Measurements from ENCODE around the gene ALDH3A1. TPM values are rescaled to one million over a fixed set of nuclear protein-coding genes. Genes with fewer than 3 reads are reported as not detected.
A peak's percentile ranks its signal among the peaks of the same experiment; 100 is the strongest.

The ALDH3A1 gene
- total RNA-seq, 1 experiment from 2014 or later: 0.39 TPM

DNA sequence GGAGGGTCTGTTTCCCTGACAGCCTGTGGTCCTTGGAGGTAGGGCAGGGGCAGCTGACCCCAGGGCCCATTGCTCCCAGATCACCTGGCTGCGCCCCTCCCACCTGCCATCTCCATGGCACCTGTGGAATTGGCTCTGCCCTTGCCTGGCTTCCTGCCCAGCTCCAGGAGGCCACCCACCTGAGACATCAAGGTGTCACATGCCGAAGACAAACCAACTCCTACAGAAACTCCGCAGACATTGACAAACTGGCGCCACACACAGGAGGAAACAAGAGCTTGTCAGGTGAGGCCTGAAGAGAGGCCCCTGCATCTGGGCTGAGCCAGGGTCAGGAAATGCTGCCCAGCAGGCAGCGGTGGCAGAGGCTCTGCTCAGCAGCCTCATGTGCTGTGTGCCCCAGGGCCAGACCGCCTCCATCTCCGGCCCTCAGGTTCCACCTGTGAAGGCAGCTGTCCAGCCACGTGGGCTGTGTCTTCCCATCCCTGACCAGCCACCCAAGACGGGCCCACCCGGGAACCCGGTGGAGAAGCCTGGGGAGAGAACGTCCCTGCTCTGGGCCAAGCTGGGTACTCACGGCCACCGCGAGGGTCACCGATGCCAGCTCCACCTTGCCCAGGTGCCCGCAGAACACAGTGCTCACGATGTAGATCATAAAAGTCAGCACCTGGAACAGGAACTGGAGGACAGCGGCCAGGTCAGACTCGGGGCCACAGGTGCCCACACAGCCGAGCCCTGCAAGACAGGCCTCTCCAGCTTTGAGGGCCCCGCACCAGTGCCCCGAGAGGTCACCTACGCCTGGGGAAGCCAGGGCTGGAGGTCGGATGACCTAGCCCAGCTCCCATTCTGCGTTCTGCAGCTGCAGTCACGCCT is 33.3 kb downstream of the ALDH3A1 start:
- no peak overlapping the region for H2BK20ac ChIP-seq (ENCODE audit: low read depth, low read length, poor library complexity, severe bottlenecking)
- peaks cover 17% of the 10 kb centered on the region in 2 experiments for H3K4me1 Mint-ChIP-seq
- no peak overlapping the region for H4K8ac ChIP-seq (replicated peaks; ENCODE audit: insufficient read length, low read depth, low read length)
- no peaks in the 10 kb centered on the region for H3K27me3 ChIP-seq (ENCODE audit: insufficient read depth, low read length)
- TF ChIP-seq, protein P1, sequence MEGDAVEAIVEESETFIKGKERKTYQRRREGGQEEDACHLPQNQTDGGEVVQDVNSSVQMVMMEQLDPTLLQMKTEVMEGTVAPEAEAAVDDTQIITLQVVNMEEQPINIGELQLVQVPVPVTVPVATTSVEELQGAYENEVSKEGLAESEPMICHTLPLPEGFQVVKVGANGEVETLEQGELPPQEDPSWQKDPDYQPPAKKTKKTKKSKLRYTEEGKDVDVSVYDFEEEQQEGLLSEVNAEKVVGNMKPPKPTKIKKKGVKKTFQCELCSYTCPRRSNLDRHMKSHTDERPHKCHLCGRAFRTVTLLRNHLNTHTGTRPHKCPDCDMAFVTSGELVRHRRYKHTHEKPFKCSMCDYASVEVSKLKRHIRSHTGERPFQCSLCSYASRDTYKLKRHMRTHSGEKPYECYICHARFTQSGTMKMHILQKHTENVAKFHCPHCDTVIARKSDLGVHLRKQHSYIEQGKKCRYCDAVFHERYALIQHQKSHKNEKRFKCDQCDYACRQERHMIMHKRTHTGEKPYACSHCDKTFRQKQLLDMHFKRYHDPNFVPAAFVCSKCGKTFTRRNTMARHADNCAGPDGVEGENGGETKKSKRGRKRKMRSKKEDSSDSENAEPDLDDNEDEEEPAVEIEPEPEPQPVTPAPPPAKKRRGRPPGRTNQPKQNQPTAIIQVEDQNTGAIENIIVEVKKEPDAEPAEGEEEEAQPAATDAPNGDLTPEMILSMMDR (conservative IDR thresholded peaks at IDR 0.05): no peak; the same call in 2 of the 3 replicates
- no peaks in the 10 kb centered on the region for H3K27me3 Mint-ChIP-seq (ENCODE audit: low read depth)
- H3K9ac ChIP-seq (ENCODE audit: extremely low read depth, insufficient read length, low read length): no peak overlapping the region
- no peak overlapping the region for H2BK12ac ChIP-seq (ENCODE audit: insufficient read length, low read depth, low read length)
- no peaks in the 10 kb centered on the region for H3K9me3 ChIP-seq (ENCODE audit: control insufficient read depth, low read depth, low read length)
- H3K79me1 ChIP-seq (ENCODE audit: insufficient read depth, low read depth, low read length, poor library complexity, severe bottlenecking): no peaks in the 10 kb centered on the region
- no peaks in the 10 kb centered on the region for H3K9me3 Mint-ChIP-seq
- H3K4me1 ChIP-seq (ENCODE audit: insufficient read depth, low read length): no peaks in the 10 kb centered on the region
- no peak overlapping the region for H3T11ph ChIP-seq (ENCODE audit: low read length)
- H2BK15ac ChIP-seq (ENCODE audit: low read depth, low read length): no peak overlapping the region
- no peak overlapping the region for H4K5ac ChIP-seq (ENCODE audit: insufficient read length, low read depth, low read length)
- no peaks in the 10 kb centered on the region for H3K79me2 ChIP-seq (ENCODE audit: insufficient read depth, low read length)
- H2BK120ac ChIP-seq (ENCODE audit: low read depth, low read length, poor library complexity, severe bottlenecking): no peak overlapping the region
- H4K91ac ChIP-seq (ENCODE audit: insufficient read length, low read depth, low read length): no peak overlapping the region
- DNase-seq: peak; percentile 69
- no peak overlapping the region for H2BK5ac ChIP-seq (ENCODE audit: insufficient read length, low read length)
- H3K56ac ChIP-seq (ENCODE audit: insufficient read length, low read depth, low read length): no peak overlapping the region
- H4K20me1 ChIP-seq (ENCODE audit: control insufficient read depth, insufficient read depth, insufficient read length): no peaks in the 10 kb centered on the region
- no peak overlapping the region for H2AK5ac ChIP-seq (ENCODE audit: insufficient read length, low read length)
- H3K36me3 Mint-ChIP-seq (ENCODE audit: insufficient read depth in 1 of 3, low read depth in 3 of 3): no peaks in the 10 kb centered on the region
- H3K23ac ChIP-seq (ENCODE audit: insufficient read length, low read depth, low read length): no peak overlapping the region
- H3K23me2 ChIP-seq (ENCODE audit: insufficient read length, low read depth, low read length, poor library complexity, severe bottlenecking): no peaks in the 10 kb centered on the region
- no CpG with 5 or more reads among the region's 27 CpGs for WGBS (ENCODE audit: extremely low coverage, insufficient read length, low lambda C conversion rate)
- no peak overlapping the region for H3K18ac ChIP-seq (ENCODE audit: insufficient read length, low read depth, low read length)
- peak overlapping the region in 1 of 3 experiments; percentile 16; a peak in 1 of 7 replicates for H3K27ac Mint-ChIP-seq
- no peak overlapping the region for H3K4me2 ChIP-seq (ENCODE audit: insufficient read depth, insufficient read length, low read length)
- no peak overlapping the region for H2AFZ ChIP-seq (ENCODE audit: low read length)
- no peak overlapping the region for H3K27ac ChIP-seq (ENCODE audit: insufficient read length, low read depth, low read length)
- no peak overlapping the region for H3K14ac ChIP-seq (ENCODE audit: insufficient read depth, low read length)
- H3K4ac ChIP-seq (ENCODE audit: low read depth, low read length): no peak overlapping the region
- H3K4me3 Mint-ChIP-seq: no peak overlapping the region
